ENCODE measurements around the gene MLLT10.

- TF ChIP-seq ZNF274 (IDR thresholded peaks at IDR 0.05; ENCODE audit: borderline replicate concordance, low read depth, low read length) (no peak), ZNF121 (CRISPR knock-in tag; conservative IDR thresholded peaks at IDR 0.05) (no peak), NONO (IDR thresholded peaks at IDR 0.05; ENCODE audit: low read depth in 2 of 2, low read length in 1 of 2) (no peak), ZBTB11 (CRISPR knock-in tag; IDR thresholded peaks at IDR 0.05) (no peak), HNRNPL (IDR thresholded peaks at IDR 0.05; ENCODE audit: low read depth, low read length) (no peak), ZNF232 (CRISPR knock-in tag; IDR thresholded peaks at IDR 0.05) (no peak), SPI1 (IDR thresholded peaks at IDR 0.05; ENCODE audit: borderline replicate concordance, low read depth, low read length) (no peak), UBTF (IDR thresholded peaks at IDR 0.05; ENCODE audit: borderline replicate concordance in 1 of 2, low read depth in 2 of 2, low read length in 2 of 2) (no peak), PRDM10 (IDR thresholded peaks at IDR 0.05; ENCODE audit: partially characterized antibody) (no peak), CTCF (IDR thresholded peaks at IDR 0.05 in 2 of 3, conservative IDR thresholded peaks at IDR 0.05 in 1 of 3; ENCODE audit: insufficient read depth in 2 of 3, low read depth in 1 of 3, low read length in 3 of 3) (no peak), ZNF780A (CRISPR knock-in tag; IDR thresholded peaks at IDR 0.05) (no peak)
Observed at GRCh38 chr10:21769041-21769440, 235.0 kb downstream of the MLLT10 start.
